Islet of Langerhans (tissue), 1 donor: ENCODE measurements around the gene PUM1.

ENCODE experiments used
- FAIRE-seq: peaks from one replicate; lab custom pipeline; 2011; peaks lifted over from hg19 to GRCh38; lab: Jason Lieb, UNC

The PUM1 gene

GRCh38 chr1:30928789-30929134, 136.8 kb downstream of the PUM1 start:
- FAIRE-seq: no peak

DNA sequence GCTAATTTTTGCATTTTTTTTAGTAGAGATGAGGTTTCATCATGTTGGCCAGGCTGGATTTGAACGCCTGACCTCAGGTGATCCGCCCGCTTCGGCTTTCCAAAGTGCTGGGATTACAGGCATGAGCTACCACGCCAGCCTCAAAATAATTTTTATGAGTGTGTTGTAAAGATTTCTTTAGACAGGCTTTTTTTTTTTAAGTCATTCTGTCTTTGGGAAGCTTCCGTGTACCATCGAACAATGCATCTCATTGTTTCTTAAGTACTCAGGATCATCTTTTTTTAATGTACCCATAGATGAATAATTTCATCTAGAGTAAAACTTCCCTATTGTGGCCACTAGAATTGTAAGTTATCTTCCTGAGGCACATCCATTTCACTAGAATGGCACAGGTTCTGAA, 137.3 kb downstream of the PUM1 start:
- no peak for FAIRE-seq

DNA sequence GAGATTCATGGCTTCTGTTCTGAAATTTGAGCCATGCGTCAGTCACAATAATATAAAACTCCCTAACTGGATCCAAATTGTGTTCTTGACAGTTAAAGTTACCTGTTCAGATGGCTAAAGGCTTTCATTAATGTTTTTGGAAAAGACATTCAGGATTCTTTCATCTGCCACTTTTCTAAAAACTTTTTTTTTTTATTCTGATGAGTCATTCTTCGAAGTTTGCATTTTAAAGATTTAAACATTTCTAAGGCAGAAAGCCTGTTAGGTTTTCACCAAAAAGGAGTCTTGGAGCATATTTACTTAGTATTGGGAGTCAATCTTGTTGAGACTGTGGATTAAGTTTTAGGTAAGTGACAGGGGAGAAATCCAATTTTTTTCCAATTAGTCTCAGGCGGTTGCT, 138.1 kb downstream of the PUM1 start:
- FAIRE-seq: no peak

DNA sequence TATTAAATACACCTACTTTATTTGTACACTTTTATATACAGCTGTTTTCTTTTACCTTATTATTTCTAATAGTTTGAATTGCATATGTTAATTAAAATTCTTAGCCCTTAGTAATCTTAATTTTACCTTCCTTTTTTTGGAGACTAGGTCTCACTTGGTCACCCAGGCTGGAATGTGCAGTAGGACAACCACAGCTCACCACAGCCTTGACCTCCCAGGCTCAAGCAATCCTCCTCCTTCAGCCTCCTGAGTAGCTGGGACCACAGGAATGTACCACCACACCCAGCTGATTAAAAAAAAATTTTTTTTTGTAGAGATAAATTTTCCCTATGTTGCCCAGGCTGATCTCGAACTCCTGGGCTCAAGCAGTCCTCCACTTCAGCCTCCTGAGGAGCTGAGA, 141.9 kb downstream of the PUM1 start:
- no peak for FAIRE-seq

DNA sequence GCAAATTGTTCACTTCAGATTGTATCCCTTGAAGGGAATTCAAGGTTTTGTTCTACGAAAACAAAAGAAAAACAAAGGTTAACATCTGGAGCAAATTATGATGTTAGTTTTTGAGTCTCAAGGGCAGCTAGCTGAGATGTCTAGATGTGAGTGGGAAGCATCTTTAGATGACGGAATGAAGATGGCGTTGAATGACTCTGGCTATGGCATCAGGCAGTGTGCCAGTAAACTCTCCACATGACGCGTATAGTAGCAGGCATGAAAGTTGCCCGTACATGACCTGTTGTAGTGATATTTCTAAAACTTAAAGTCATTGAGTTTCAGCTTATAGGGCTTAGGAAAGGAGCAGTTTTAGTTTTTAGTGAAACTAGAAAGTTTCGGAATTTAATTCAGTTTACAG, 144.7 kb downstream of the PUM1 start:
- FAIRE-seq: no peak

DNA sequence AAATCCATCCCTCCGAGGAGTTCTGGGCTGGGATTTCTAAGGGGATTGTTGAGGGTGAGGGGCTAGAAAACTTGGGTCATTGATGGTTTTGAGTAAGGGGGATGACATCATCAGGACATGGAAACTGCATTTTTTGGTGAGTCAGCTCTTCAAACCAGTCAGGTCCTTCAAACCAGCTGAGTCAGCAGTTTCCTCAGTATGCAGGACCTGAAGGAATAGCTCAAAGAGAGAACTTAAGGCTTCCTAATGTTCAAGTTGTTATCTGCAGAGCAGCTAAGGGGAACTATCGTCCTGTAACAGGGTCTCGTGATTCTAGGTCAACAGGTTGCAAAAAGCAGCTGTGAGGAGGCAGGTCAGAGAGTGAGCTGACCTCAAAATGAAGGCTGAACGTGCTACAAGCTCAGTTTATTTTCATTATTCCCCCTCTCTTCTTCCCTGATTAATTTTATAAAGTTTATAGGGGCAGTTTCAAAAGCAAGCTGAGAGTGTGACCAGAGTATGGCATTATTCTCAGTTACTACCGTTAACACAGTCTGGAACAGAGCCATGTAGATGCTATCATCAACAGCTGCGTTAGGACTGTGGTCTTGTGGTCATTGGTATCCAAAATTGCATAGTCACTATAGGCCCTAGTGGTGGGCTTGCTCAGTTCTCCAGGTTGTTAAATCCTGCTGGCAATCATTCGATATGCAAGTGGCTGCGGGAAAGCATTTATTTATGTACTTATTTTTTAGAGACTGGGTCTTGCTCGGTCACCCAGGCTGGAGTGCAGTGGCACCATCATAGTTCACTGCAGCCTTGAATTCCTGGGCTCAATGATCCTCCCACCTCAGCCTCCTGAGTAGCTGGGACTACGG, 146.3 kb downstream of the PUM1 start:
- no peak for FAIRE-seq

DNA sequence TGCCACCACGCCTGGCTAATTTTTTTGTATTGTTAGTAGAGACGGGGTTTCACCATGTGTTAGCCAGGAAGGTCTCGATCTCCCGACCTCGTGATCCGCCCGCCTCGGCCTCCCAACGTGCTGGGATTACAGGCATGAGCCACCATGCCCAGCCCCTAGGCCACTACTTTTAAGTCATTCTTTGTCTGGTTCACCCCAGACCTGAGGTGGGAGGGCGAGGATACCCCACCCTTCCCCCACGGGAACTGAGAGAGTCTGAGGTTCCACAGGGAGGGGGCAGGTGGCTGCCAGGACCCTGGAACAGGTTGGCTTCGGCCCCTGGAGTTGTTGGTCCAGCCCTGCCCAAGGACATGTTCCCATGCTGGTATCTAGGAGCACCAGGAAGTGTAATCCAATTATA, 149.2 kb downstream of the PUM1 start:
- FAIRE-seq: no peak

GRCh38 chr1:30915491-30916230, 149.9 kb downstream of the PUM1 start:
- no peak for FAIRE-seq

DNA sequence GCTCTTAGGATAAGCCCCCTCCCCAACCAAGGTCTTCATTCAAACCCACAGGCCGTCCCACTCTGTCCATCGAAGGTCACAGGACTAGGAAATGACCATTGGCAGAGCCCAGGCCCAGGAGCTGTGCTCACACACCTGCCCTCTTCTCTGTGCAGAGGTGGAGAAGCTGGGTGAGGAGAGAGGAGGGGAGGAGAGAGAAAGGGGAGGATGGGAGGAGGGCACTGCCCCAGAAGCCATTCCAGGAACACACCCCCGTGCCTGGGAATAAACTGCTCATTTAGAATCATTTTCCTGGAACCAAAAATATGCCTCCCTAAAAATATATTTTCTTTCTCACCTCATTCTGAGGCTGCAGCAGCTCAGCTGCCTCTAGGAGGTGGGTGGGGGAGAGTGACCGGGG, 150.6 kb downstream of the PUM1 start:
- no peak for FAIRE-seq

DNA sequence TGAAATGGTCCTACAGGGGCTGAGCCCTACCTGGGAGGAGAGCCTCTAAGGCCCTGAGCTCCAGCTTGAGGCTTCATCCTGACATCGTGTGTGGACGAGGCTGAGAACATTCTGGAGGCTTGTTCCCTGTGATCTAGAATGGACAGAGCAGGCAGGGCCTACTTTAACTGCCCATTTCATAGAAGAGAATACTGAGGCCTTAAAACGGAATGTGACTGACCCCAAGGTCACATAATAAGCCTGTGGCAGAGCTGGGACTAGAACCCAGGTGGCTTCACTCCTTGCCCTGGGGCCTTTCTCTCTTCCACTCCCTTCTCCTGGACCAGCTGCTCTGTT, 151.0 kb downstream of the PUM1 start:
- no peak for FAIRE-seq

- FAIRE-seq: no peak
These were observed 152.4 kb downstream of the PUM1 start for GRCh38 chr1:30912913-30913652.

GRCh38 chr1:30912224-30912623, 153.3 kb downstream of the PUM1 start:
- no peak for FAIRE-seq

- FAIRE-seq: no peak
These were observed 154.2 kb downstream of the PUM1 start for GRCh38 chr1:30911059-30911954.

GRCh38 chr1:30909365-30910068, 156.0 kb downstream of the PUM1 start:
- no peak for FAIRE-seq

DNA sequence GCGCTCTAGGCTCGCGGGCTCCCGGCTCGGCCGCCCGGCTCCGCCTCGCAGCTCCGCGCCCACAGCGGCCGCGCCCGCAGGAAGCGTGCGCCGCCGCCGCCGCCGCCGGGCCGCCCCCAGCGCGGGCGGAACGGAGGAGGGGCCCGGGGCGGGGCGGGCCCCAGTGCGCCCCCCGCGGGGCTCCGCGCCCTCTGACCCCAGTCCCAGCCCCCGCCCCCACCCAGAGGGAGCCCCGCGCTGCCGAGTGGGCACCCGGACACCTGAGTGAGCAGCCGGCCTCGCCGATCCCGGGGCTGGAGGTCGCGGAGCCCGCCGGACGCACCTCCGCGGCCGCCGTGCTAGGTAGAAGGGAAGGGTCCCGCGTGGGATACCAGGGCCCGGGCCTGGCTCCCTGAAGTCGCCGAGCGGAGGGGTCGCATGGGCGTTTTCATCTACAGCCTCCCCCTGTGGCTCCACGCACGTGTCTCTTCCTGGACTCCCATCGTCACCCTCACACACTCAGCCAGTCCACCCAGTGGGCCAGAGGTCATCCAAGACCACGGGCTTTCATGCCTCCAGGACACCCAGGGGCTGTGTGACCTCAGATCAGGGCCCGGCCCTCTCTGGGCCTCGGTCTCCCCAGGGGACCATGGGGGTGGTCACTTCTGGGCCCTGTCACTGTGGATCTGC, 156.7 kb downstream of the PUM1 start, which contains the start of gene SDC3:
TSS of gene SDC3 (minus strand) at position 63 of the 669 bp plus-strand sequence. CDS start 172 bp downstream, outside the sequence.
- FAIRE-seq: no peak

DNA sequence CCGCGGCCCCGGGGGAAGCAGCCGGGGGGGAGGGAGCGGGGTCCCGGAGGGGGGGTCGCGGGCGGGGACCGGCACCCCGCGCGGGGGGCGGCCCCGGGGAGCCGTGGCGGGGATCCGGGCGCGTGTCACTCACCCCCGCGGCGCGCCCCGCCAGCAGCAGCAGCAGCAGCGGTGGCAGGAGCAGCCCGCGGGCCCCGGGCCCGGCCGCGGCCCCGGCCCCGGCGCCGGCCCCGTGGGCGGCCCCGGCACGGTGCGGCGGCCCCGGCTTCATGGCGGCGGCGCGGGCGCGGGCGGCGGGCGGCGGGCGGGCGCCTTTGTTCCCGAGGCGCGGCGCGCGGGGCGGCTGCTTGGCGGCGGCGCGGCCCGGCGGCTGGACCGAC, 157.2 kb downstream of the PUM1 start:
- FAIRE-seq: no peak

DNA sequence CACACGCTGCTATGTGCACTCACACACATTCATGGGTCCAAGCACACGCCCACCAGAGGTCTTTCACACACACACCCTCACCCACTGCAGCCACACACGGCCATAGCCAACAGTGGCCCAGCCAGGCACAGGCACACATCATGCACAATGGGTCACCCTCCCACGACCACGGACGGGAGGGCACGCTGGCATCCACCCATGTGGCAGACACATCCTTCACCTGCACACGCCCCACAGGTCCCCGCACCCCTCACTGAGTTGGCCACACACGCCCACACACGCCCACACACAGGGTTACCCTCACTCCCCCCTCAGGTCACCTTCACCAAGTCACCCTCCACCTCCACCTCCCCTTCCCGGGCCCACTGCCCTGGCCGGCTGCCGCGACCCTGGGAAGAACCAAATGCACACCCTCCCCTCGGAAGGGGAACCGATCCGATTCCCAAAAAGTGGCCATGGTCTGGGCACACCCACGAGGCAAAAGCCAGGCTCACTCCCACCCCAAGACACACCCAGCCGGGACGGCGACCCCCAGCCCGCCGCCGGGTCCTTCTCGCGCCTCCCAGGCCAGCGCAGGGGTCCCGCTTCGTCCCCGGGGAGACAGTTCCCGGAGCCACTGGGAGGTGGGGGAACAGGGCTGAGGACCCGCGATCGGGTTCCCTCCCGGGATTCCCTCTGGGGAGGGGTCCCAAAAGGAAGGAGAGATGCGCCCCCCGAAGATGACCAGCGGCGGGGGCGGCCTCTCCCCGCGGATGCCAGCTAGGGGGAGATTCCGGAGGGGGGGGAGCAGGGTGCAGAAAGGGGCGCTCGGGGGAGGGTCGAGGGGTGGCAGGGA, 157.8 kb downstream of the PUM1 start:
- FAIRE-seq: no peak

- FAIRE-seq: no peak
These were observed 158.7 kb downstream of the PUM1 start for GRCh38 chr1:30906631-30907441.
